ENCODE results near the gene YIPF3.

The YIPF3 gene

DNA sequence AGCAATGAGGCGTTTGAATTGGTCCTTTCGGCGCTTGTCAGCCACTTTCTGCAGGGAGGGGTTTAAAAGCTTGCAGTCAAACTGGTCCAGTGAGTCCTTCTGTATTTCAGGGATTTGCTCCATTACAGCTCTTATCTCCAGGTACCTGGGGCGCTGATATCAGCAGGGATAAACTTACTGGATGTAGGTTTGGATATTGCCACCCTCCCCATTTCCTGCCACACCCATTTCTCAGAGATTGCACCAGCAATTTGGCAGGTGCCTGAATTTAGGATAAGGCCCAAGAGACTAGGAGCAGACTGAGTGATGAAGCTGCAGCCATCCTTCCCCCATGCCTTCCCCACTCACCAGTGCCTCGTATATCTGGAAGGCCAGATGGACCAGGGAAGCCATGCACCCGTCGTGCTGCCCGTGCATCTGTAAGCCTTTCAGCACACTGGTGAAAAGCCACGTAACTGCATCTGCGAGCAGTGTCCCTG, 7.8 kb upstream of the YIPF3 start:
- 94 to 97% methylated on average over 10 of the region's 10 CpGs for WGBS, 2 experiments
- Histone ChIP-seq H3K36me3 (ENCODE audit: control insufficient read depth, insufficient read depth, low read length) (peaks cover 81% of the 10 kb centered on the region), H3K27me3 (ENCODE audit: control insufficient read depth, insufficient read depth, low read length, poor library complexity, severe bottlenecking) (no peaks in the 10 kb centered on the region), H3K27ac (ENCODE audit: insufficient read depth, low read depth, low read length, poor library complexity, severe bottlenecking) (no peak overlapping the region), H3K4me3 (ENCODE audit: insufficient read depth, low read depth, low read length) (no peak overlapping the region), H3K9me3 (ENCODE audit: control insufficient read depth, low read length) (no peaks in the 10 kb centered on the region), H3K4me1 (ENCODE audit: control insufficient read depth, insufficient read depth, low read length) (no peaks in the 10 kb centered on the region)

GRCh38 chr6:43523284-43523683, 6.6 kb upstream of the YIPF3 start:
- Histone ChIP-seq H3K27me3 (ENCODE audit: control insufficient read depth, insufficient read depth, low read length, poor library complexity, severe bottlenecking) (no peaks in the 10 kb centered on the region), H3K36me3 (ENCODE audit: control insufficient read depth, insufficient read depth, low read length) (peaks cover 75% of the 10 kb centered on the region), H3K4me3 (ENCODE audit: insufficient read depth, low read depth, low read length) (no peak overlapping the region), H3K27ac (ENCODE audit: insufficient read depth, low read depth, low read length, poor library complexity, severe bottlenecking) (no peak overlapping the region), H3K4me1 (ENCODE audit: control insufficient read depth, insufficient read depth, low read length) (no peaks in the 10 kb centered on the region), H3K9me3 (ENCODE audit: control insufficient read depth, low read length) (no peaks in the 10 kb centered on the region)
- 97 to 98% methylated on average over 3 of the region's 3 CpGs for WGBS, 2 experiments

- H3K27me3 ChIP-seq (ENCODE audit: control insufficient read depth, insufficient read depth, low read length, poor library complexity, severe bottlenecking), result no peaks in the 10 kb centered on the region
- H3K36me3 ChIP-seq (ENCODE audit: control insufficient read depth, insufficient read depth, low read length), result peaks cover 71% of the 10 kb centered on the region
- H3K4me1 ChIP-seq (ENCODE audit: control insufficient read depth, insufficient read depth, low read length), result no peaks in the 10 kb centered on the region
- no peak overlapping the region for H3K4me3 ChIP-seq (ENCODE audit: insufficient read depth, low read depth, low read length)
- 95% methylated on average over 8 of the region's 8 CpGs for WGBS, 2 experiments
- H3K27ac ChIP-seq (ENCODE audit: insufficient read depth, low read depth, low read length, poor library complexity, severe bottlenecking), result no peak overlapping the region
- no peaks in the 10 kb centered on the region for H3K9me3 ChIP-seq (ENCODE audit: control insufficient read depth, low read length)
These were observed 6.0 kb upstream of the YIPF3 start for GRCh38 chr6:43522547-43523261.

GRCh38 chr6:43521836-43522235, 5.1 kb upstream of the YIPF3 start:
- peaks cover 67% of the 10 kb centered on the region for H3K36me3 ChIP-seq (ENCODE audit: control insufficient read depth, insufficient read depth, low read length)

GRCh38 chr6:43520097-43520496, 3.4 kb upstream of the YIPF3 start:
- peaks cover 9% of the 10 kb centered on the region for H3K4me1 ChIP-seq (ENCODE audit: control insufficient read depth, insufficient read depth, low read length)
- no peaks in the 10 kb centered on the region for H3K27me3 ChIP-seq (ENCODE audit: control insufficient read depth, insufficient read depth, low read length, poor library complexity, severe bottlenecking)
- H3K36me3 ChIP-seq (ENCODE audit: control insufficient read depth, insufficient read depth, low read length), result peaks cover 52% of the 10 kb centered on the region
- no peak overlapping the region for H3K27ac ChIP-seq (ENCODE audit: insufficient read depth, low read depth, low read length, poor library complexity, severe bottlenecking)
- no peak overlapping the region for H3K4me3 ChIP-seq (ENCODE audit: insufficient read depth, low read depth, low read length)
- WGBS, 2 experiments, result 96 to 97% methylated on average over 8 of the region's 8 CpGs
- no peaks in the 10 kb centered on the region for H3K9me3 ChIP-seq (ENCODE audit: control insufficient read depth, low read length)

More at GRCh38 chr6:43521836-43522235, 5.1 kb upstream of the YIPF3 start:
- Histone ChIP-seq H3K9me3 (ENCODE audit: control insufficient read depth, low read length) (no peaks in the 10 kb centered on the region), H3K4me3 (ENCODE audit: insufficient read depth, low read depth, low read length) (no peak overlapping the region), H3K4me1 (ENCODE audit: control insufficient read depth, insufficient read depth, low read length) (no peaks in the 10 kb centered on the region), H3K27ac (ENCODE audit: insufficient read depth, low read depth, low read length, poor library complexity, severe bottlenecking) (no peak overlapping the region), H3K27me3 (ENCODE audit: control insufficient read depth, insufficient read depth, low read length, poor library complexity, severe bottlenecking) (no peaks in the 10 kb centered on the region)
- WGBS, 2 experiments, result 90 to 94% methylated on average over 2 of the region's 2 CpGs

DNA sequence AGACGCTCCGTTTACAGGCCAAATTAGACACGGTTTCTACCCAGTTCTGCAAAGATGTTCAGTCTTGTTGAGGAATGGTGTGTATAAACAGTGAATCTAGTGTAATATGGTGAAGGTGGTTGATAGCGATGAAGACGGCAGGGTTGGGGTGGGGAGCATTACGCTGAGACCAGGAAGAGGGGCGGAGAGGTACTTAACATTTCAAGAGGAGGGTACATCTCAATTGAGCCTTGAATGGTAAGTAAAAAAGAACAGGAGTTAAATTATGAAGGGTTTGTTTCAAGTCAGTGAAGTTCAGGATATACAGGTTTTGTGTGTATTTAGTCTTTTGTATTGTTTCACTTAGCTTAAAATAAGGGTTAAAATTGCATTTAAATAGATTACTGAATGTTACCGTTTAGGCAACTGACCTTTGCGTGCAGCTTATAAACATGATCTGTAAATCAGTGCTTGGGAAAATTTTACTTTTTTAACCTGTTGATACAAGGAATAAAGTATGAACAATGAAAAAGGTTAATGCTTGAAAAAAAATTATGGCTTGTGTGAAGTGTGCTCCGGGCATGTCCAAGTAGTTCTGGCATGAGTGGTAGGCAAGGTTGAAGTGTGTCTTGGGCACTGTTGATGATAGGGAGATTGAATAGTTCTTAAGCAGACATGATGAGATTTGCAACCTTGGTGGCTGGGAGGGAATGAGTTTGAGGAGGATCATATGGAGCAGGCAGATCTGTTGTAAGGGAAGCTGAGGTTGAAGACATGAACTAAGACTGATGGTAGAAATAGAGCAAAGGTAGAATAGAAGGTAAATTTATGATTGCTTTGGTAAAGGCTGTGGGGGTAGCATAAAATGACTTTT, 1.0 kb upstream of the YIPF3 start:
- no peak overlapping the region for H3K27ac ChIP-seq (ENCODE audit: insufficient read depth, low read depth, low read length, poor library complexity, severe bottlenecking)
- H3K9me3 ChIP-seq (ENCODE audit: control insufficient read depth, low read length), result no peaks in the 10 kb centered on the region
- peak overlapping the region; percentile 99 for H3K4me3 ChIP-seq (ENCODE audit: insufficient read depth, low read depth, low read length)
- H3K4me1 ChIP-seq (ENCODE audit: control insufficient read depth, insufficient read depth, low read length), result peaks cover 9% of the 10 kb centered on the region
- no peaks in the 10 kb centered on the region for H3K27me3 ChIP-seq (ENCODE audit: control insufficient read depth, insufficient read depth, low read length, poor library complexity, severe bottlenecking)
- peaks cover 51% of the 10 kb centered on the region for H3K36me3 ChIP-seq (ENCODE audit: control insufficient read depth, insufficient read depth, low read length)
- 11% methylated on average over 10 of the region's 10 CpGs for WGBS, 2 experiments

DNA sequence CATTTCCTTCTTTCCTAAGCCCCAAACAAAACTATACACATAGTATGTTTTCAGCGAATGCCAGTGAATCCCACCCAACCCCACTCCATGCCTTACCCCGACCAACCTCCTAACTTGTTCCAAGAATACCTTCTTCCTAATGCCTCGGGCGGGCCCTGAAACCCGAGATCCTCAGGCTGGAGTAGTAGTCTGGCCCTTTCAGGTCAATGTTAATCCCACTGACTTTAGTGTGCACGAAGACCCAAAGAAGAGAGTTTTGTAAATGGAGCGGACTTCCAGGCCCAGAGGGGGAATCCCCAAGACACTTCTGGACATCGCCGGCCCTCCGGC, 394 bp downstream of the YIPF3 start:
- H3K27ac ChIP-seq (ENCODE audit: insufficient read depth, low read depth, low read length, poor library complexity, severe bottlenecking), result peak overlapping the region; percentile 70
- WGBS, 2 experiments, result 2 to 4% methylated on average over 10 of the region's 10 CpGs
- no peaks in the 10 kb centered on the region for H3K9me3 ChIP-seq (ENCODE audit: control insufficient read depth, low read length)
- peak overlapping the region; percentile 99 for H3K4me3 ChIP-seq (ENCODE audit: insufficient read depth, low read depth, low read length)
- H3K27me3 ChIP-seq (ENCODE audit: control insufficient read depth, insufficient read depth, low read length, poor library complexity, severe bottlenecking), result no peaks in the 10 kb centered on the region
- H3K36me3 ChIP-seq (ENCODE audit: control insufficient read depth, insufficient read depth, low read length), result peaks cover 41% of the 10 kb centered on the region
- H3K4me1 ChIP-seq (ENCODE audit: control insufficient read depth, insufficient read depth, low read length), result peaks cover 9% of the 10 kb centered on the region

- Histone ChIP-seq H3K4me1 (ENCODE audit: control insufficient read depth, insufficient read depth, low read length) (peaks cover 9% of the 10 kb centered on the region), H3K27ac (ENCODE audit: insufficient read depth, low read depth, low read length, poor library complexity, severe bottlenecking) (no peak overlapping the region), H3K4me3 (ENCODE audit: insufficient read depth, low read depth, low read length) (peak overlapping the region; percentile 99), H3K27me3 (ENCODE audit: control insufficient read depth, insufficient read depth, low read length, poor library complexity, severe bottlenecking) (no peaks in the 10 kb centered on the region), H3K36me3 (ENCODE audit: control insufficient read depth, insufficient read depth, low read length) (peaks cover 36% of the 10 kb centered on the region), H3K9me3 (ENCODE audit: control insufficient read depth, low read length) (no peaks in the 10 kb centered on the region)
- 89 to 90% methylated on average over 9 of the region's 9 CpGs for WGBS, 2 experiments
These were observed 918 bp downstream of the YIPF3 start for GRCh38 chr6:43515808-43516207.

DNA sequence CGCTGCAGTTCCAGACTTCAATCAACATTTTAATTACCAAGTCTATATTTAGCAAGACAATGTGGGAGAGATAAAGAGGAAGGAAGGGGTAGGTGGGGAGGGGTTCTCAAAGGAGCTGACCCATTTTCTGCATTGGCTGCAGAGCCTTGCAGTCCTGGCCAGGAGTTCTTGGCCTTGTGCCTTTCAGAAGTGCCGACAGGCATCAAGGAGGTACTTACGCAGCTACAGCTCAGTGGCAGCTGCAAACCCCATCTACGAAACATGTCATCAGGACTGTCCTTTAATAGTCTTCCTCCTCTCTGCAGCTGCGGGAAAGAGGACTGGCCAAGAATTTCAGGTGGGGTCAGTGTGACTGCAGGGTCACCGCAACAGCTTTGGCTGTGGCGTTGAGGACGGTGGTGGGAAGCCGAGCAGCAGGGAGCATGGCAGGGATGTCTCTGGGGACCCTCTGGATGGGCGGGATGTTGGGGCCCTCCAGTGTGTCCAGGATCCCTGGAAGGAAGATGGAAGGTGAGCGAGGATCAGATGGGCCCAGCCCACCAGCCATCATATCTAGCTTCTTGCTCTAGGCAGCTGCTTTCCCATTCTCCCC, 4.8 kb downstream of the YIPF3 start:
- Histone ChIP-seq H3K4me3 (ENCODE audit: insufficient read depth, low read depth, low read length) (no peak overlapping the region), H3K4me1 (ENCODE audit: control insufficient read depth, insufficient read depth, low read length) (peaks cover 9% of the 10 kb centered on the region), H3K36me3 (ENCODE audit: control insufficient read depth, insufficient read depth, low read length) (peaks cover 20% of the 10 kb centered on the region), H3K27me3 (ENCODE audit: control insufficient read depth, insufficient read depth, low read length, poor library complexity, severe bottlenecking) (peaks cover 32% of the 10 kb centered on the region), H3K9me3 (ENCODE audit: control insufficient read depth, low read length) (no peaks in the 10 kb centered on the region), H3K27ac (ENCODE audit: insufficient read depth, low read depth, low read length, poor library complexity, severe bottlenecking) (no peak overlapping the region)
- 95 to 96% methylated on average over 11 of the region's 11 CpGs for WGBS, 2 experiments

- Histone ChIP-seq H3K36me3 (ENCODE audit: control insufficient read depth, insufficient read depth, low read length) (peaks cover 20% of the 10 kb centered on the region), H3K4me3 (ENCODE audit: insufficient read depth, low read depth, low read length) (no peak overlapping the region), H3K4me1 (ENCODE audit: control insufficient read depth, insufficient read depth, low read length) (peaks cover 6% of the 10 kb centered on the region), H3K27me3 (ENCODE audit: control insufficient read depth, insufficient read depth, low read length, poor library complexity, severe bottlenecking) (peaks cover 32% of the 10 kb centered on the region), H3K9me3 (ENCODE audit: control insufficient read depth, low read length) (no peaks in the 10 kb centered on the region), H3K27ac (ENCODE audit: insufficient read depth, low read depth, low read length, poor library complexity, severe bottlenecking) (no peak overlapping the region)
- 92 to 94% methylated on average over 10 of the region's 10 CpGs for WGBS, 2 experiments
These were observed 5.9 kb downstream of the YIPF3 start for GRCh38 chr6:43510827-43511163.
